Naive B cell (primary cell): Measurements from ENCODE around the gene LRRC73. TPM values are rescaled to one million over a fixed set of nuclear protein-coding genes. Genes with fewer than 3 reads are reported as not detected.

ENCODE experiments used
- ATAC-seq, 2 donors: fragments of 150-1000 bp; cut with Tn5 transposase; 2 replicates each; pipeline ENCODE4 v1.10.0; 2021; ENCODE audit warnings: low read depth in 2 of 2, mild to moderate bottlenecking in 2 of 2, moderate library complexity in 2 of 2
- DNase-seq: peaks from one replicate; pipeline ENCODE4 v3.0.0; 2022
- H3K27ac Mint-ChIP-seq, 6 donors: one replicate each; pipeline ENCODE4 v1.8.0; 2020 to 2022; ENCODE audit warnings: mild to moderate bottlenecking in 6 of 6, mixed read lengths in 6 of 6, moderate library complexity in 5 of 6, inconsistent platforms in 2 of 6
- H3K27me3 Mint-ChIP-seq, 3 donors: one replicate each; pipeline ENCODE4 v1.8.0; 2021 to 2022; ENCODE audit warnings: mixed read lengths in 3 of 3, mild to moderate bottlenecking in 1 of 3
- H3K36me3 Mint-ChIP-seq, 2 donors: one replicate each; pipeline ENCODE4 v1.8.0; 2020 to 2022; ENCODE audit warnings: mixed read lengths in 2 of 2, inconsistent platforms in 1 of 2, mild to moderate bottlenecking in 1 of 2
- H3K4me1 Mint-ChIP-seq, 3 donors: one replicate each; pipeline ENCODE4 v1.8.0; 2020 to 2022; ENCODE audit warnings: mixed read lengths in 3 of 3, inconsistent platforms in 1 of 3, mild to moderate bottlenecking in 1 of 3, moderate library complexity in 1 of 3
- H3K4me3 Mint-ChIP-seq, 8 donors: one replicate each; pipeline ENCODE4 v1.8.0; 2020 to 2022; ENCODE audit warnings: mild to moderate bottlenecking in 8 of 8, mixed read lengths in 8 of 8, moderate library complexity in 8 of 8, inconsistent platforms in 2 of 8
- H3K9me3 Mint-ChIP-seq, 7 donors: one replicate each; pipeline ENCODE4 v1.8.0; 2020 to 2022; ENCODE audit warnings: mixed read lengths in 7 of 7, mild to moderate bottlenecking in 5 of 7, inconsistent platforms in 2 of 7, moderate library complexity in 1 of 7
- polyA plus RNA-seq, 6 donors: library from polyadenylated mRNA; unstranded; fragments of 300-500 nt; fragmentation: Illumina TruSeq; gene quantifications; one replicate each; pipeline ENCODE4 v1.2.3, GENCODE V29; 2021; ENCODE audit warnings: low read depth in 6 of 6

The LRRC73 gene
- polyA plus RNA-seq, 6 donors from 2014 or later = not detected

- Mint-ChIP-seq H3K4me3 (peak overlapping the region in 2 of 8 donors; percentile 53 to 64), H3K36me3 (peaks cover 15 to 17% of the 10 kb centered on the region in 2 donors)
- ATAC-seq = no peak
These were observed 12.6 kb upstream of the LRRC73 start for GRCh38 chr6:43522547-43523261.

DNA sequence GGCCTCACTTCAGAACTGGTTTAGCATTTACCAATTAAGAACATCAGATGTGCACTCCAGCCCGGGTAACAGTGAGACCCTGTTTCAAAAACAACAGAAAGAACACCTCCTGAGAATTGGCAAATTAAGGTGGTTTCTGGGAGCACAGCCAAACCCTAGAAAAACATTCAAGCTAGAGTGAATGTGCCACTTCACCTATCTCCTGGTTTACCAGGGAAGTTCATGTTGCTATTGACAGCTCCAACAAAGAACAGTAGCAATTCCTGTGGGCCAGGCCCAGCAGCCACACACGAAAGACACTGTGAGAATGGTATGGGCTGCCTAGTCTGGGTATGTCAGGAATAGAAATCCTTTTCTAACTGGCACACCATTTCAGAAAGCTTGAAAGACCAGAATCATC is 11.7 kb upstream of the LRRC73 start:
- Mint-ChIP-seq H3K4me1 (peaks cover 0 to 5% (median 0%) of the 10 kb centered on the region in 3 donors), H3K4me3 (peak overlapping the region in 1 of 8 donors; percentile 53), H3K9me3 (no peaks in the 10 kb centered on the region), H3K27ac (no peak overlapping the region), H3K27me3 (no peaks in the 10 kb centered on the region), H3K36me3 (peaks cover 15 to 17% of the 10 kb centered on the region in 2 donors)
- ATAC-seq (no peak), DNase-seq (no peak)

More at GRCh38 chr6:43522547-43523261, 12.6 kb upstream of the LRRC73 start:
- Mint-ChIP-seq H3K4me1 (peaks cover 0 to 5% (median 0%) of the 10 kb centered on the region in 3 donors), H3K27me3 (no peaks in the 10 kb centered on the region), H3K9me3 (no peaks in the 10 kb centered on the region), H3K27ac (peak overlapping the region in 3 of 6 donors; percentile 24 to 44 (median 32))
- no peak for DNase-seq

DNA sequence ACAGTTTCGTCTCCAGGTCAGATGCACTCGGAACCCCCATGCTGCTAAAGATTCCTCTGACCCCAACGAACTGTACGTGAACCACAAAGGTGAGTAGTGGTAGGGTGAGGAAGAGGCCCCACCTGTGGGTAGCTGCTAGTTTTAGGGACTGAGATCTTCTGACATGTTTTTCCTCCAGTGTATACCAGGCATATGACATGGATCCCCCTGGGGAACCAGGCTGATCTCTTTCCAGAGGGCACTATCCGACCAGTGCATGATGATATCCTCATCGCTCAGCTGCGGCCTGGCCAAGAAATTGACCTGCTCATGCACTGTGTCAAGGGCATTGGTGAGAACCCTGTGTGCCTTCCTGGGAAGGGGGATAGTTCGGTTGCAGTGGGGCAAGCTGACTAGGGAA is 10.0 kb upstream of the LRRC73 start:
- no peaks in the 10 kb centered on the region for H3K27me3 Mint-ChIP-seq
- H3K4me3 Mint-ChIP-seq = peak overlapping the region in 1 of 8 donors; percentile 20
- H3K4me1 Mint-ChIP-seq = peaks cover 13% of the 10 kb centered on the region in 3 donors
- no peak for DNase-seq
- peaks cover 5 to 12% of the 10 kb centered on the region in 2 donors for H3K36me3 Mint-ChIP-seq
- ATAC-seq = no peak
- H3K9me3 Mint-ChIP-seq = no peaks in the 10 kb centered on the region
- H3K27ac Mint-ChIP-seq = peak overlapping the region in 1 of 6 donors; percentile 15

GRCh38 chr6:43517505-43518357 is 7.6 kb upstream of the LRRC73 start:
- DNase-seq (no peak), ATAC-seq (peak in 1 of 2 donors; percentile 0)
- no peaks in the 10 kb centered on the region for H3K27me3 Mint-ChIP-seq
- peaks cover 19 to 29% (median 22%) of the 10 kb centered on the region in 3 donors for H3K4me1 Mint-ChIP-seq
- no peak overlapping the region for H3K27ac Mint-ChIP-seq
- no peaks in the 10 kb centered on the region for H3K9me3 Mint-ChIP-seq
- no peak overlapping the region for H3K4me3 Mint-ChIP-seq
- H3K36me3 Mint-ChIP-seq = peaks cover 0 to 19% of the 10 kb centered on the region in 2 donors

- H3K27ac Mint-ChIP-seq = peak within 1 kb of the TSS in 1 of 6 donors; percentile 10
- no peak within 1 kb of the TSS for H3K4me3 Mint-ChIP-seq
These were observed 6.8 kb upstream of the LRRC73 start, which contains the start of the genes POLR1C and YIPF3 for GRCh38 chr6:43516697-43517504. Gene POLR1C, plus strand, starts transcription at chr6:43517089. Its CDS starts 21 bp downstream, at chr6:43517110. Gene YIPF3, minus strand, starts transcription at chr6:43516926. Its CDS starts 119 bp downstream, at chr6:43516807.

GRCh38 chr6:43516367-43516696 is 6.2 kb upstream of the LRRC73 start:
- no peaks in the 10 kb centered on the region for H3K27me3 Mint-ChIP-seq
- ATAC-seq = peak; percentile 1
- peaks cover 26 to 35% (median 30%) of the 10 kb centered on the region in 3 donors for H3K4me1 Mint-ChIP-seq

More at GRCh38 chr6:43516697-43517504, 6.8 kb upstream of the LRRC73 start, which contains the start of the genes POLR1C and YIPF3:
- peaks cover 0 to 19% of the 10 kb centered on the region in 2 donors for H3K36me3 Mint-ChIP-seq
- no peaks in the 10 kb centered on the region for H3K27me3 Mint-ChIP-seq
- ATAC-seq (peak; percentile 96), DNase-seq (peak; percentile 95)
- no peaks in the 10 kb centered on the region for H3K9me3 Mint-ChIP-seq
- H3K4me1 Mint-ChIP-seq = peaks cover 22 to 29% (median 24%) of the 10 kb centered on the region in 3 donors

DNA sequence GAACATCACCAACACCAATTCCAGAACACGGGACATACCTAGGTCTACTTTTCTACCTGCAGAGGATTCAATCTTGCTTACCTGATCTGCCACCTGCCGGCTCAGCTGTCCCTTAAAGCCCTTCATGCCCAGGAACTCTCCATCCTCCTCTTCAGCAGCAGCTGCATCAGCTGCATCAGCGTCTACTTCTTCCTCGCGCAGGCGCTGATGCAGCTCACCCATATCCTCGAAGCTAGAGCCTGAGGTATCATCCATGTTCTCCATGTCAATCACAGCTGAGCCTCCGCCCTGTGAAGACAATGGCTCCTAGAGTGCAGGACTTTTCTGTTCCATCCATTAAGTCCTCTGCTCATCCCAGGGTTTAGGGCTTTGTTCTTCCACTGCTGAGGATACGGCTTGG is 5.7 kb upstream of the LRRC73 start:
- Mint-ChIP-seq H3K27me3 (no peaks in the 10 kb centered on the region), H3K27ac (peak overlapping the region in 1 of 6 donors; percentile 10), H3K4me3 (no peak overlapping the region), H3K9me3 (no peaks in the 10 kb centered on the region), H3K36me3 (peaks cover 0 to 23% of the 10 kb centered on the region in 2 donors), H3K4me1 (peaks cover 26 to 36% (median 31%) of the 10 kb centered on the region in 3 donors)
- ATAC-seq (no peak), DNase-seq (no peak)

More at GRCh38 chr6:43516367-43516696, 6.2 kb upstream of the LRRC73 start:
- Mint-ChIP-seq H3K27ac (no peak overlapping the region), H3K9me3 (no peaks in the 10 kb centered on the region), H3K36me3 (peaks cover 0 to 23% of the 10 kb centered on the region in 2 donors), H3K4me3 (no peak overlapping the region)
- no peak for DNase-seq

GRCh38 chr6:43511824-43512415 is 1.8 kb upstream of the LRRC73 start:
- Mint-ChIP-seq H3K27ac (peak overlapping the region in 1 of 6 donors; percentile 86), H3K4me1 (peaks cover 40 to 56% (median 52%) of the 10 kb centered on the region in 3 donors), H3K27me3 (peaks cover 11 to 18% (median 17%) of the 10 kb centered on the region in 3 donors), H3K36me3 (peaks cover 8 to 18% of the 10 kb centered on the region in 2 donors), H3K9me3 (no peaks in the 10 kb centered on the region), H3K4me3 (peak overlapping the region in 5 of 8 donors; percentile 30 to 81 (median 38))
- DNase-seq = no peak
- ATAC-seq = no peak

DNA sequence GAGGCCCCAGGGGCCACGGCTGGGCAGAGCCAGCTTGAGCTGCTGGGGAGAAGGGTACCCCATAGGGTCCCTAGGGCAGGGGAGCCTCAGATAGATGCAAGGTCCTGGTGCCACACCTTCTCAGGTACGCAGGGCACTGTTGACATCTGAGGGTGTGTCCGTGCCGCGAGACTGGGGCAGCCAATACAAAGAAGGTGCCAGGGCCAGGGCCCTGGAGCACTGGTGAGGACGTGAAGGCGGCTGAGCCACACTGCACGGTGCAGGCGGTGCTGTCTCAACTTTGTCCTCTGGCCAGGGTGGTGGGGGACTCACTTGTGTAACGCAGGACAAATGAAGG is 649 bp upstream of the LRRC73 start:
- ATAC-seq = no peak
- no peak for DNase-seq
- Mint-ChIP-seq H3K27me3 (peaks cover 11 to 18% (median 17%) of the 10 kb centered on the region in 3 donors), H3K9me3 (no peaks in the 10 kb centered on the region), H3K4me1 (peaks cover 34 to 59% (median 51%) of the 10 kb centered on the region in 3 donors), H3K36me3 (peaks cover 13 to 18% of the 10 kb centered on the region in 2 donors), H3K4me3 (peak overlapping the region in 7 of 8 donors; percentile 47 to 88 (median 81)), H3K27ac (peak overlapping the region in 4 of 6 donors; percentile 52 to 76 (median 72))

DNA sequence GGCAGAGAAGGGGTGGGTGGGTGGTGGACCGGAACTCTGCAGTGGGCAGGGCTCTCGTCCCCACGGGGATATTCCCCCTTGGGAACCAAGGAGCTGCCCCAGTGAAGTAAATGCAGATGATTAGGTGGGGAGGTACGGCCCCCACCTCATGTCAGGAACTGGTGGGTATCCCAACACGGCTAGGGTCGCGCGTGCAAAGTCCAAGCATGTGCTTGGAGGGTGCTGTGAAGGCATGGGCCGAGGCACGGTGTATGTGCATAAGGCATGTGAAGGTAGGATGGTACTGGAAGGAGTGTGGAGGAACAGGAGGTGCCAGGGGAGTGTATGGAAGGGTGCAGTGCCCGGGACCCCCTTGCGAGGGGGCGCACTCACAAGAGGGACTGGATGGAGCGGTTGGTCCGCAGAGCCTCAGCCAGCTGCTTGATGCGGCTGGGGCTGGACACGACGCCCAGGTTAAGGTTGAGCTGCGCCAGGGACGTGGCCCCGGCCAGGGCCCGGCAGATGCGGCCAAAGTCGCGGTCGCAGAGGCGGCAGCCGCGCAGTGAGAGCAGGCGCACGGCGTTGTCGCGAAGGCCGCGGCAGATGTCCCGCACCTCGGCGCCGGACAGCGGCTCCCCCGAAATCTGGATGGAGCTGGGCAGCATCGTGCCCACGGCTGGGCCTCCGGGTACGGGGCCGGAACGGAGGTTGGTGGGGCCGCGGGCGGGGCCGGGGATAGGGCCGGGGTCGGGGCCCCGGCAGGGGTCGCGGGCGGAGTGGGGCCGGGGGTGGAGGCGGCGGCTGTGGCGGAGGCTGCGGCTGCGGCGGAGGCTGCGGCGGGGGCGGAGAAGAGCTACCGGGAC is 783 bp downstream of the LRRC73 start:
- peak overlapping the region; percentile 78 to 93 (median 88) for H3K4me3 Mint-ChIP-seq
- peaks cover 11 to 18% (median 17%) of the 10 kb centered on the region in 3 donors for H3K27me3 Mint-ChIP-seq
- H3K9me3 Mint-ChIP-seq = no peaks in the 10 kb centered on the region
- no peak for DNase-seq
- peak in 1 of 2 donors; percentile 4 for ATAC-seq
- H3K27ac Mint-ChIP-seq = peak overlapping the region; percentile 31 to 84 (median 78)
- H3K36me3 Mint-ChIP-seq = peaks cover 13 to 14% of the 10 kb centered on the region in 2 donors
- H3K4me1 Mint-ChIP-seq = peaks cover 26 to 50% (median 37%) of the 10 kb centered on the region in 3 donors

GRCh38 chr6:43508481-43509141 is 1.5 kb downstream of the LRRC73 start:
- peaks cover 11 to 18% (median 17%) of the 10 kb centered on the region in 3 donors for H3K27me3 Mint-ChIP-seq
- ATAC-seq (no peak), DNase-seq (no peak)
- peaks cover 26 to 49% (median 34%) of the 10 kb centered on the region in 3 donors for H3K4me1 Mint-ChIP-seq
- peak overlapping the region; percentile 55 to 93 (median 88) for H3K4me3 Mint-ChIP-seq
- peak overlapping the region in 5 of 6 donors; percentile 36 to 84 (median 80) for H3K27ac Mint-ChIP-seq
- peaks cover 12 to 18% of the 10 kb centered on the region in 2 donors for H3K36me3 Mint-ChIP-seq
- no peaks in the 10 kb centered on the region for H3K9me3 Mint-ChIP-seq
